ENCODE data around the gene CHAD.

GRCh38 chr17:50458270-50458669, 10.4 kb downstream of the CHAD start:
- TF ChIP-seq FOXP2 (optimal IDR thresholded peaks at IDR 0.05; ENCODE audit: control extremely low read depth, extremely low read length, insufficient read depth) (no peak), POLR2AphosphoS5 (IDR thresholded peaks at IDR 0.05; ENCODE audit: borderline replicate concordance, low read depth, low read length) (no peak)
